ENCODE data around the gene HMCN2.

Gene HMCN2

DNA sequence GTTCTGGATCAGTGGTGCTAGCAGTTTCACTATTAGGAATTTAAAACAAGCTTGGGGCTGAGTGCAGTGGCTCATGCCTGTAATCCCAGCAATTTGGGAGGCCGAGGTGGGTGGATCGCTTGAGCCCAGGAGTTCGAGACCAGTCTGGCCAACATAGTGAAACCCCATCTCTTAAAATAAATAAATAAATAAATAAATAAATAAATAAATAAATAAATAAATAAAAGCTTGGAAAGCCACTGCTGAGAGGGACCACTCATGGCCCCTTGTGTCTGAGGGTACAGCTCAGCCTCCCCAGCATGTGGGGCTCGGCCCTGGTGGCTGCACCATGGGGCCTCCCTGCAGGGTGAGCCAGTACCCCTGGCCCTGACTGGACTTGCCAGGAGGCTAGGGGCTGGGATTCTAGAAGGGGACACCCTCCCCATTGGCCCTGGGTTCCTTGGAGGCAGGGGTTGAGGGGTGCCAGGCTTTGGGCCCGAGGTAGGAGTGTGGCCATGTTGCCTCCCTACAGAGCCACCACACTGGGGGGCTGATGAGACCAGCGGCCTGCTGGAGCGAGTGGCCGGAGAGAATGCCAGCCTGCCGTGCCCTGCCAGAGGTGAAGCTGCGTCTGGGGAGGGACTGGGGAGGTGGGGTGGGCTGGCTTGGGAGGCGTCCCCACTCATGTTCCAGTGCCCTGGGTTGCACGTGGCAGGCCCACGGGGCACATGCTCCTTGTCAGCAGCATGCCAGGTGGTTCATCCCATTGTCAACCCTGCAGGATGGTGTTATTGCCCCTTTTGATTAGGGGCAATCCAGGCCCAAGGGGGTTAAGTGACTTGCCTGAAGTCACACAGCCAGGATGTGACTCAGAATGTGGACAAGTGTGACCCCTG lies 76.5 kb downstream of the HMCN2 start:
- TF ChIP-seq CTCF (IDR thresholded peaks at IDR 0.05; ENCODE audit: control insufficient read depth, insufficient read depth, low read depth, low read length, missing control alignments), result no peak
- DNase-seq (ENCODE audit: low read depth), result no peak
- no peak overlapping the region for H3K4me3 ChIP-seq (ENCODE audit: control insufficient read depth, low read depth, low read length)

DNA sequence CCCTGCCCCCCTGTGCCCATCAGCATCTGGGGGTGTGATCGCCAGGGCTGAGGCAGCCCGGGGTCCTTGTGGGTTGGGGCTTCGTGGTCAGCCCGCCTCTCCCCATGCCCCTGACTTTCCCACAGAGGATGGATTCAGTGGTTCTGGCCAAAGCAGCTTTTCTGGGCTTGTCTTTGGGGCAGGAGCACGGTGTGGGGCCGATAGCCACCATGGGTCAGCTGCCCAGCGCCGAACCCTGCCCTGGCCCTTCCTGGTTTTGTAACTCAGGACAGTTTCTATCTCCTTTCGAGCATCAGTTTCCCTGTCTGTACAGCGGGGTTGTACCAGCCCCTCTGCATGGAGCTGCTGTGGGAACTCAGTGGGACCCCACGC lies 77.1 kb downstream of the HMCN2 start:
- TF ChIP-seq CTCF (IDR thresholded peaks at IDR 0.05; ENCODE audit: control insufficient read depth, insufficient read depth, low read depth, low read length, missing control alignments), result no peak
- H3K4me3 ChIP-seq (ENCODE audit: control insufficient read depth, low read depth, low read length), result no peak overlapping the region
- DNase-seq (ENCODE audit: low read depth), result no peak

- TF ChIP-seq CTCF (IDR thresholded peaks at IDR 0.05; ENCODE audit: control insufficient read depth, insufficient read depth, low read depth, low read length, missing control alignments), result peak; percentile 83
- no peak overlapping the region for H3K4me3 ChIP-seq (ENCODE audit: control insufficient read depth, low read depth, low read length)
- no peak for DNase-seq (ENCODE audit: low read depth)
Measured at GRCh38 chr9:130343445-130343918, 77.9 kb downstream of the HMCN2 start.

GRCh38 chr9:130344366-130344765 lies 78.8 kb downstream of the HMCN2 start:
- no peak for DNase-seq (ENCODE audit: low read depth)
- no peak overlapping the region for H3K4me3 ChIP-seq (ENCODE audit: control insufficient read depth, low read depth, low read length)
- TF ChIP-seq CTCF (IDR thresholded peaks at IDR 0.05; ENCODE audit: control insufficient read depth, insufficient read depth, low read depth, low read length, missing control alignments), result no peak

DNA sequence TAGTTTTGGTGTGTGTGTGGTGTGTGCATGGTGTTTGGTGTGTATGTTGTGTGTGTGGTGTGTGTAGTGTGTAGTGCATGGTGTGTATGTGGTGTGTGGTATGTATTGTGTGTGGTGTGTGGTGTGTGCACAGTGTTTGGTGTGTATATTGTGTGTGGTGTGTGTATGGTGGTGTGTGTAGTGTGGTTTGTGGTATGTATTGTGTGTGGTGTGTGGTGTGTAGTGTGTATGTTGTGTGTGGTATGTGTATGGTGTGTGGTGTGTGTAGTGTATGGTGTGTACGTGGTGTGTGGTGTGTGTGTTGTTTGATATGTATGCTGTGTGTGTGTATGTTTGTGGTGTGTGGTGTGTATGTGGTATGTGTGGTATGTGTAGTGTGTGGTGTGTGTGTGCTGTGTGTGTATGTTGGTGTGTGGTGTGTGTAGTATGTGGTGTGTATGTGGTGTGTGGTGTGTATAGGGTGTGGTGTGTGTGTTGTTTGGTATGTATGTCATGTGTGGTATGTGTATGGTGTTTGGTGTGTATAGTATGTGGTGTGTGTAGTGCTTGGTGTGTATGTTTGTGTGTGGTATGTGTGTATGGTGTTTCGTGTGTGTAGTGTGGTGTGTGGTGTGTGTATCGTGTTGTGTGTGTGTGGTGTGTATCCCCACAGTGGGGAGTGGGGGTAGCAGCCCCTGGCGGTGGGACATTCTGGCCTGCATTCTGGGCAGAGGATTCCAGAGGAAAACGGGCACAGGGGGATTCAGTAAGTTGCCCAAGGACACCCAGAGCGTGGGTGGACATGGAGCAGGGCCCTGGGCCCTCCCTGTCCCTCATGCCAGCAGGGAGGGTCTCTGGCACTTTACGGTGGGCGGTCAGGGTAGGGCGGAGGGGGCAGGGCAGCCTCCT lies 79.7 kb downstream of the HMCN2 start:
- no peak overlapping the region for H3K4me3 ChIP-seq (ENCODE audit: control insufficient read depth, low read depth, low read length)
- no peak for TF ChIP-seq CTCF (IDR thresholded peaks at IDR 0.05; ENCODE audit: control insufficient read depth, insufficient read depth, low read depth, low read length, missing control alignments)
- no peak for DNase-seq (ENCODE audit: low read depth)

GRCh38 chr9:130345897-130346385 lies 80.4 kb downstream of the HMCN2 start:
- no peak for TF ChIP-seq CTCF (IDR thresholded peaks at IDR 0.05; ENCODE audit: control insufficient read depth, insufficient read depth, low read depth, low read length, missing control alignments)
- no peak for DNase-seq (ENCODE audit: low read depth)
- no peak overlapping the region for H3K4me3 ChIP-seq (ENCODE audit: control insufficient read depth, low read depth, low read length)
